ENCODE measurements around the gene CSNK1G1. TPM values are rescaled to one million over a fixed set of nuclear protein-coding genes. Genes with fewer than 3 reads are reported as not detected.

CSNK1G1 gene
- total and polyA plus RNA-seq, 12 donors: 1.9 to 9.4 (median 7.4) TPM

- ATAC-seq (no peak), DNase-seq (no peak)
- TF ChIP-seq CTCF (IDR thresholded peaks at IDR 0.05): no peak
- peaks cover 0 to 25% (median 10%) of the 10 kb centered on the region in 9 donors for H3K4me1 ChIP-seq
- no peaks in the 10 kb centered on the region for H3K9me3 ChIP-seq
- H3K27ac ChIP-seq: no peak overlapping the region
- no peaks in the 10 kb centered on the region for H3K27me3 ChIP-seq
- intact Hi-C loops (cut with DNase I): no loop called here
- H3K4me3 ChIP-seq: no peak overlapping the region
- H3K36me3 ChIP-seq: peaks cover 0 to 42% (median 0%) of the 10 kb centered on the region in 9 donors
Measured at GRCh38 chr15:64344651-64345294, 11.2 kb downstream of the CSNK1G1 start.

- H3K27ac ChIP-seq: no peak overlapping the region
- peaks cover 0 to 25% (median 6%) of the 10 kb centered on the region in 9 donors for H3K4me1 ChIP-seq
- TF ChIP-seq CTCF (IDR thresholded peaks at IDR 0.05): no peak
- ATAC-seq (no peak), DNase-seq (no peak)
- no peaks in the 10 kb centered on the region for H3K9me3 ChIP-seq
- no peak overlapping the region for H3K4me3 ChIP-seq
- H3K27me3 ChIP-seq: no peaks in the 10 kb centered on the region
- intact Hi-C loops (cut with DNase I): no loop called here
- H3K36me3 ChIP-seq: peaks cover 0 to 42% (median 0%) of the 10 kb centered on the region in 9 donors
- 93 to 95% methylated on average over 2 of the region's 2 CpGs for WGBS, 2 donors
Measured at GRCh38 chr15:64343841-64344240, 12.1 kb downstream of the CSNK1G1 start.

- intact Hi-C loops (cut with DNase I): no loop called here
Measured at GRCh38 chr15:64343222-64343621, 12.8 kb downstream of the CSNK1G1 start.

GRCh38 chr15:64341961-64342360 is 14.0 kb downstream of the CSNK1G1 start:
- 81 to 88% methylated on average over 4 of the region's 4 CpGs for WGBS, 2 donors
- DNase-seq (no peak), ATAC-seq (no peak)
- TF ChIP-seq CTCF (IDR thresholded peaks at IDR 0.05): no peak
- H3K9me3 ChIP-seq: no peaks in the 10 kb centered on the region
- H3K36me3 ChIP-seq: peaks cover 0 to 27% (median 0%) of the 10 kb centered on the region in 9 donors
- intact Hi-C loops (cut with DNase I): no loop called here
- no peak overlapping the region for H3K27ac ChIP-seq
- H3K4me3 ChIP-seq: no peak overlapping the region
- H3K27me3 ChIP-seq: no peaks in the 10 kb centered on the region
- H3K4me1 ChIP-seq: peaks cover 0 to 25% (median 6%) of the 10 kb centered on the region in 9 donors

More at GRCh38 chr15:64343222-64343621, 12.8 kb downstream of the CSNK1G1 start:
- DNase-seq: no peak
- no peak for TF ChIP-seq CTCF (IDR thresholded peaks at IDR 0.05)
- no peak overlapping the region for H3K4me3 ChIP-seq
- no peaks in the 10 kb centered on the region for H3K9me3 ChIP-seq
- no peaks in the 10 kb centered on the region for H3K27me3 ChIP-seq
- H3K27ac ChIP-seq: no peak overlapping the region
- peaks cover 0 to 25% (median 6%) of the 10 kb centered on the region in 9 donors for H3K4me1 ChIP-seq
- peak in 1 of 8 donors; percentile 25 for ATAC-seq
- peaks cover 0 to 38% (median 0%) of the 10 kb centered on the region in 9 donors for H3K36me3 ChIP-seq

All from heart right ventricle (tissue), 16 donors.